SK-N-SH (cell line): ENCODE measurements around the gene BCHE. TPM values are rescaled to one million over a fixed set of nuclear protein-coding genes. Genes with fewer than 3 reads are reported as not detected.

Experiments
- CTCF ChIA-PET: fragments of 300-600, 350-600 bp; formaldehyde crosslinking; extraction: SDS; loops from one replicate; lab custom pipeline; 2021; lab: Yijun Ruan, JAX
- POLR2A ChIA-PET: fragments of 350-600 bp; sonication (Branson Sonifier 250); formaldehyde crosslinking; extraction: SDS; loops from one replicate; lab custom pipeline; 2020; ENCODE audit warnings: antibody characterized with exemption, inconsistent platforms; lab: Yijun Ruan, JAX
- DNase-seq: peaks from one replicate; pipeline ENCODE4 v3.0.0; 2012
- H2AFZ ChIP-seq: fragments of 200-600 bp; sonication (generic); 2 replicates; pipeline ENCODE4 v1.8.1; 2016; ENCODE audit warnings: antibody characterized with exemption, mild to moderate bottlenecking, low read depth
- H3F3A ChIP-seq: fragments of 200-600 bp; sonication (generic); replicated peaks from 2 replicates; pipeline ENCODE3; 2016; ENCODE audit warnings: antibody characterized with exemption, mild to moderate bottlenecking; ENCODE audit not compliant: insufficient read depth
- H3K27ac ChIP-seq, 2 experiments: fragments of 200-500 bp in 1 of 2; fragments of 200-600 bp in 1 of 2; sonication (Bioruptor generic) in 1 of 2; sonication (generic), shearing (Covaris generic) in 1 of 2; 2 replicates each; pipeline versions ENCODE4 v1.5.1 to v1.6.1; 2014 to 2016; ENCODE audit warnings: low read depth in 2 of 2, inconsistent platforms in 1 of 2, low read length in 1 of 2, mild to moderate bottlenecking in 1 of 2, mixed read lengths in 1 of 2
- H3K27me3 ChIP-seq: fragments of 200-600 bp; sonication (generic), shearing (Covaris generic); 2 replicates; pipeline ENCODE4 v1.6.1; 2016; ENCODE audit warnings: mixed run types; ENCODE audit not compliant: insufficient read depth
- H3K36me3 ChIP-seq, 2 experiments: fragments of 200-500 bp in 1 of 2; fragments of 200-600 bp in 1 of 2; sonication (Bioruptor generic) in 1 of 2; sonication (generic) in 1 of 2; replicated peaks in 1 of 2; 2 replicates each; pipeline versions ENCODE3 to v1.5.1; 2014 to 2016; ENCODE audit warnings: low read length in 1 of 2, mild to moderate bottlenecking in 1 of 2; ENCODE audit not compliant: insufficient read depth in 2 of 2, control insufficient read depth in 1 of 2
- H3K4me1 ChIP-seq, 2 experiments: fragments of 200-500 bp in 1 of 2; fragments of 200-600 bp in 1 of 2; sonication (Bioruptor generic) in 1 of 2; sonication (generic), shearing (Covaris generic) in 1 of 2; 2 replicates each; pipeline versions ENCODE4 v1.5.1 to v1.6.1; 2014 to 2016; ENCODE audit warnings: low read depth in 1 of 2, low read length in 1 of 2, mixed run types in 1 of 2; ENCODE audit not compliant: insufficient read depth in 2 of 2, control insufficient read depth in 1 of 2
- H3K4me2 ChIP-seq: fragments of 200-600 bp; sonication (generic), shearing (Covaris generic); 2 replicates; pipeline ENCODE4 v1.6.1; 2017; ENCODE audit warnings: mixed run types
- H3K4me3 ChIP-seq, 2 experiments: fragments of 200-500 bp in 1 of 2; fragments of 200-600 bp in 1 of 2; sonication (Bioruptor generic) in 1 of 2; sonication (generic), shearing (Covaris generic) in 1 of 2; 2 replicates each; pipeline versions ENCODE4 v1.5.1 to v1.8.1; 2014 to 2016; ENCODE audit warnings: low read depth in 2 of 2, inconsistent platforms in 1 of 2, low read length in 1 of 2, mild to moderate bottlenecking in 1 of 2, mixed read lengths in 1 of 2, moderate library complexity in 1 of 2
- H3K79me2 ChIP-seq: fragments of 200-600 bp; sonication (generic); 2 replicates; pipeline ENCODE4 v1.8.1; 2017; ENCODE audit warnings: mild to moderate bottlenecking; ENCODE audit not compliant: insufficient read depth
- H3K9ac ChIP-seq: fragments of 200-600 bp; sonication (generic); 2 replicates; pipeline ENCODE4 v1.6.1; 2017; ENCODE audit warnings: mixed run types
- H3K9me2 ChIP-seq: fragments of 200-600 bp; sonication (generic); 2 replicates; pipeline ENCODE4 v1.6.1; 2017; ENCODE audit warnings: mixed run types
- H3K9me3 ChIP-seq: fragments of 200-600 bp; sonication (generic); 2 replicates; pipeline ENCODE4 v1.6.1; 2017; ENCODE audit warnings: mixed run types, mild to moderate bottlenecking, moderate library complexity
- H4K20me1 ChIP-seq: fragments of 200-600 bp; sonication (generic); 2 replicates; pipeline ENCODE4 v1.6.1; 2017; ENCODE audit warnings: mild to moderate bottlenecking, mixed run types; ENCODE audit not compliant: insufficient read depth
- EP300 ChIP-seq, 2 experiments: IDR thresholded peaks; 2 replicates each; pipeline versions ENCODE4 v1.4.0 to v1.6.1; 2012; ENCODE audit warnings: borderline replicate concordance in 1 of 2, low read depth in 1 of 2, low read length in 1 of 2
- EZH2phosphoT487 ChIP-seq: fragments of 200-600 bp; sonication (generic); IDR thresholded peaks from 2 replicates; pipeline ENCODE4 v1.6.1; 2017; ENCODE audit warnings: low read depth, mixed run types, mild to moderate bottlenecking, antibody characterized with exemption, moderate library complexity, borderline replicate concordance
- GABPA ChIP-seq: IDR thresholded peaks from 2 replicates; pipeline ENCODE4 v1.4.0; 2012; ENCODE audit warnings: low read depth, mild to moderate bottlenecking
- GATA2 ChIP-seq: sonication (generic); formaldehyde crosslinking; IDR thresholded peaks from 2 replicates; pipeline ENCODE4 v1.5.0; 2020; ENCODE audit warnings: mild to moderate bottlenecking, missing genetic modification reagents
- JUND ChIP-seq: IDR thresholded peaks from 2 replicates; pipeline ENCODE4 v1.4.0; 2012
- MAX ChIP-seq: IDR thresholded peaks from 2 replicates; pipeline ENCODE4 v1.4.0; 2012; ENCODE audit warnings: low read depth
- MEF2A ChIP-seq: IDR thresholded peaks from 2 replicates; pipeline ENCODE4 v1.4.0; 2012; ENCODE audit warnings: low read depth, borderline replicate concordance
- RAD21 ChIP-seq: IDR thresholded peaks from 2 replicates; pipeline ENCODE4 v1.6.1; 2012; ENCODE audit warnings: mild to moderate bottlenecking, low read length
- RCOR1 ChIP-seq: fragments of 150-350 bp; IDR thresholded peaks from 2 replicates; pipeline ENCODE4 v1.6.1; 2017; ENCODE audit warnings: antibody characterized with exemption, low read length
- REST ChIP-seq: IDR thresholded peaks from 2 replicates; pipeline ENCODE4 v1.6.1; 2012; ENCODE audit warnings: mild to moderate bottlenecking, low read depth, low read length, moderate library complexity
- RFX5 ChIP-seq: IDR thresholded peaks from 2 replicates; pipeline ENCODE4 v1.6.1; 2012; ENCODE audit warnings: mild to moderate bottlenecking, improper control_type of control experiment, low read length
- RXRA ChIP-seq: IDR thresholded peaks from 2 replicates; pipeline ENCODE4 v1.4.0; 2012; ENCODE audit warnings: low read depth, mild to moderate bottlenecking, borderline replicate concordance
- SIN3A ChIP-seq: IDR thresholded peaks from 2 replicates; pipeline ENCODE4 v1.6.1; 2012; ENCODE audit warnings: low read depth, mild to moderate bottlenecking, low read length, moderate library complexity, borderline replicate concordance
- WGBS: methylation state at CpG from one replicate; pipeline ENCODE4 v1.1.6; 2017; ENCODE audit warnings: low lambda C conversion rate; 5-methylcytosine and 5-hydroxymethylcytosine counted together
- polyA plus RNA-seq, 3 experiments: library from polyadenylated mRNA; depleted of rRNA; stranded (reverse); fragments of >200 nt; gene quantifications; 2 replicates each; pipeline ENCODE4 v1.2.3, GENCODE V29; 2012

The BCHE gene
- polyA plus RNA-seq, 1 of the 3 experiments (the other 2 are of a cell fraction): not detected

GRCh38 chr3:165830746-165831145 lies 6.5 kb downstream of the BCHE start:
- no peak for DNase-seq
- no peak for TF ChIP-seq RCOR1
- no peak overlapping the region for H2AFZ ChIP-seq
- H3F3A ChIP-seq: no peaks in the 10 kb centered on the region
- H3K36me3 ChIP-seq: no peaks in the 10 kb centered on the region
- ChIA-PET POLR2A (no interaction called here), CTCF (interaction anchor here (2.0 kb wide), 1 partner anchor 24 kb away, joined by 4 read pairs; no protein-coding TSS in a partner anchor)
- H3K4me3 ChIP-seq: no peak overlapping the region
- no peak overlapping the region for H3K4me2 ChIP-seq
- H3K27me3 ChIP-seq: no peaks in the 10 kb centered on the region
- H3K9ac ChIP-seq: no peak overlapping the region
- H3K79me2 ChIP-seq: no peaks in the 10 kb centered on the region
- WGBS: 5% methylated on average over 3 of the region's 3 CpGs
- no peak overlapping the region for H3K27ac ChIP-seq
- no peaks in the 10 kb centered on the region for H3K4me1 ChIP-seq
- H3K9me3 ChIP-seq: no peaks in the 10 kb centered on the region
- H3K9me2 ChIP-seq: no peaks in the 10 kb centered on the region
- no peaks in the 10 kb centered on the region for H4K20me1 ChIP-seq

- no peaks in the 10 kb centered on the region for H3K9me2 ChIP-seq
- H3K79me2 ChIP-seq: no peaks in the 10 kb centered on the region
- DNase-seq: no peak
- TF ChIP-seq MAX (no peak), RAD21 (no peak), RCOR1 (no peak), EZH2phosphoT487 (no peak), EP300 (IDR thresholded peaks at IDR 0.05; ENCODE audit: borderline replicate concordance in 1 of 2, low read depth in 1 of 2, low read length in 1 of 2) (no peak), RFX5 (no peak), REST (no peak), RXRA (no peak), MEF2A (no peak), GABPA (no peak), SIN3A (no peak), GATA2 (CRISPR knock-in tag) (no peak), JUND (no peak)
- H3F3A ChIP-seq: no peaks in the 10 kb centered on the region
- no peak overlapping the region for H3K9ac ChIP-seq
- ChIA-PET CTCF (no interaction called here), POLR2A (no interaction called here)
- no peak overlapping the region for H2AFZ ChIP-seq
- H3K36me3 ChIP-seq: no peaks in the 10 kb centered on the region
- no peak overlapping the region for H3K4me3 ChIP-seq
- no peak overlapping the region for H3K27ac ChIP-seq
- no peaks in the 10 kb centered on the region for H3K9me3 ChIP-seq
- no peaks in the 10 kb centered on the region for H3K4me1 ChIP-seq
- no peaks in the 10 kb centered on the region for H3K27me3 ChIP-seq
- no peak overlapping the region for H3K4me2 ChIP-seq
- H4K20me1 ChIP-seq: no peaks in the 10 kb centered on the region
- 0% methylated on average over 1 of the region's 1 CpG for WGBS
Measured at GRCh38 chr3:165827883-165828282, 9.3 kb downstream of the BCHE start.
